HG02840 (cell line): Measurements from ENCODE around the gene VPS36.
"Not testable (repeated sequence)": the region's sequence is repeated elsewhere in the genome, so short reads cannot be mapped to it uniquely, and the experiment has no call there.

Experiments
- ATAC-seq: cut with Tn5 transposase; IDR thresholded peaks from one replicate; pipeline ENCODE4 v1.9.1; 2021; ENCODE audit warnings: mild to moderate bottlenecking, moderate library complexity, moderate number of reproducible peaks; ENCODE audit not compliant: unreplicated experiment, low FRiP score

The VPS36 gene

GRCh38 chr13:52447354-52447753 is 3.1 kb downstream of the VPS36 start:
- ATAC-seq = no peak

GRCh38 chr13:52446265-52446664 is 4.2 kb downstream of the VPS36 start:
- no peak for ATAC-seq

- no peak for ATAC-seq
Observed at GRCh38 chr13:52432456-52432855, 18.0 kb downstream of the VPS36 start.

- no peak for ATAC-seq
Observed at GRCh38 chr13:52428295-52428694, 22.1 kb downstream of the VPS36 start.

- no peak for ATAC-seq
Observed at GRCh38 chr13:52421216-52421615, 29.2 kb downstream of the VPS36 start.

GRCh38 chr13:52419080-52419479 is 31.4 kb downstream of the VPS36 start:
- no peak for ATAC-seq

- ATAC-seq = no peak
Observed at GRCh38 chr13:52414963-52415362, 35.5 kb downstream of the VPS36 start.

GRCh38 chr13:52414051-52414450 is 36.4 kb downstream of the VPS36 start:
- ATAC-seq = no peak

GRCh38 chr13:52412128-52412527 is 38.3 kb downstream of the VPS36 start:
- no peak for ATAC-seq

- peak; percentile 96 for ATAC-seq
Observed at GRCh38 chr13:52411629-52412028, 38.8 kb downstream of the VPS36 start.

- not testable (repeated sequence) for ATAC-seq
Observed at GRCh38 chr13:52408071-52408658, 42.3 kb downstream of the VPS36 start.

- ATAC-seq = not testable (repeated sequence)
Observed at GRCh38 chr13:52407436-52407835, 43.0 kb downstream of the VPS36 start.

- no peak for ATAC-seq
Observed at GRCh38 chr13:52406629-52407028, 43.8 kb downstream of the VPS36 start.

- no peak for ATAC-seq
Observed at GRCh38 chr13:52405767-52406494, 44.5 kb downstream of the VPS36 start, which contains the start of gene THSD1. TSS of gene THSD1 (minus strand) at chr13:52406172. CDS start at chr13:52402600, 3,572 bp downstream.

- no peak for ATAC-seq
Observed at GRCh38 chr13:52405369-52405766, 45.1 kb downstream of the VPS36 start.

GRCh38 chr13:52399708-52400107 is 50.7 kb downstream of the VPS36 start:
- ATAC-seq = no peak

GRCh38 chr13:52399046-52399445 is 51.4 kb downstream of the VPS36 start:
- ATAC-seq = no peak

GRCh38 chr13:52395704-52396103 is 54.7 kb downstream of the VPS36 start:
- no peak for ATAC-seq

- no peak for ATAC-seq
Observed at GRCh38 chr13:52394586-52394985, 55.8 kb downstream of the VPS36 start.

- no peak for ATAC-seq
Observed at GRCh38 chr13:52393572-52394357, 56.7 kb downstream of the VPS36 start.

- ATAC-seq = no peak
Observed at GRCh38 chr13:52387721-52388120, 62.7 kb downstream of the VPS36 start.
